ENCODE results near the gene THAP10. TPM values are rescaled to one million over a fixed set of nuclear protein-coding genes. Genes with fewer than 3 reads are reported as not detected.

The THAP10 gene
- total RNA-seq, 3 donors from 2014 or later (not counting 1 experiment from before 2014, with no cell fraction given) = not detected

DNA sequence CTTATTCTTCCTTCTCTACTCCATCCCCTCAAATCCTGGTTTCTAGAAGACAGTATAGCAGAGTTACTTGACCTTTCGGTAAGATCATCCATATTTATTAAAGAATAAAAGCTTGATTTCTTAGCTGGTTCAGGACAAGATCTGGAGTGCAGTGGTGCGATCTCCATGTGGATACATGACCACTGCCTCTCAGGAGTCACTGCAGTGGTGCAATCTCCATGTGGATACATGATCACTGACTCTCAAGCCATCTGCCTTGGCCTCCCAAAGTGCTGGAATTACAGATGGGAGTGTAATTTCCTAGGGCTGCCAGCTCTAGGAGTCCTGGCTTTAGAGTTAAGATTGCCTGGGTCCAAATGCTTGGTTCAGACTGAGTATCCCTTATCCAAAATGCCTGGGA is 54.8 kb downstream of the THAP10 start:
- Histone ChIP-seq H3K4me3 (ENCODE audit: low read length) (no peak overlapping the region), H3K36me3 (ENCODE audit: control insufficient read depth, insufficient read depth, low read length) (no peaks in the 10 kb centered on the region), H3K4me1 (ENCODE audit: control insufficient read depth, insufficient read depth, low read length) (no peaks in the 10 kb centered on the region), H3K27me3 (ENCODE audit: control insufficient read depth, insufficient read depth, low read length) (no peaks in the 10 kb centered on the region), H3K9me3 (ENCODE audit: control insufficient read depth, insufficient read depth, low read length) (no peaks in the 10 kb centered on the region), H3K27ac (ENCODE audit: low read length) (no peak overlapping the region)
- Mint-ChIP-seq H3K36me3 (no peaks in the 10 kb centered on the region), H3K4me1 (no peaks in the 10 kb centered on the region), H3K4me3 (no peak overlapping the region), H3K9me3 (no peaks in the 10 kb centered on the region), H3K27me3 (ENCODE audit: low read depth in 2 of 2) (peaks cover 16 to 29% of the 10 kb centered on the region in 2 donors), H3K27ac (no peak overlapping the region)
- DNase-seq (no peak), ATAC-seq (no peak)
- WGBS (ENCODE audit: insufficient coverage) = 92% methylated on average over 1 of the region's 2 CpGs
- intact Hi-C loops (cut with micrococcal nuclease) = no loop called here
- no peak for TF ChIP-seq CTCF (IDR thresholded peaks at IDR 0.05)

- Histone ChIP-seq H3K4me1 (ENCODE audit: control insufficient read depth, insufficient read depth, low read length) (no peaks in the 10 kb centered on the region), H3K9me3 (ENCODE audit: control insufficient read depth, insufficient read depth, low read length) (no peaks in the 10 kb centered on the region), H3K27ac (ENCODE audit: low read length) (no peak overlapping the region), H3K36me3 (ENCODE audit: control insufficient read depth, insufficient read depth, low read length) (no peaks in the 10 kb centered on the region), H3K4me3 (ENCODE audit: low read length) (no peak overlapping the region), H3K27me3 (ENCODE audit: control insufficient read depth, insufficient read depth, low read length) (no peaks in the 10 kb centered on the region)
- H3K36me3 Mint-ChIP-seq = no peaks in the 10 kb centered on the region
- no peak overlapping the region for H3K27ac Mint-ChIP-seq
- H3K27me3 Mint-ChIP-seq (ENCODE audit: low read depth in 2 of 2) = peaks cover 13 to 29% of the 10 kb centered on the region in 2 donors
- no peak for ATAC-seq
- 82% methylated on average over 2 of the region's 3 CpGs for WGBS (ENCODE audit: insufficient coverage)
- no peak for DNase-seq
- intact Hi-C loops (cut with micrococcal nuclease) = no loop called here
- no peaks in the 10 kb centered on the region for H3K4me1 Mint-ChIP-seq
- no peak overlapping the region for H3K4me3 Mint-ChIP-seq
- no peaks in the 10 kb centered on the region for H3K9me3 Mint-ChIP-seq
- TF ChIP-seq CTCF (IDR thresholded peaks at IDR 0.05) = no peak
Measured at GRCh38 chr15:70835841-70836240, 56.4 kb downstream of the THAP10 start.

DNA sequence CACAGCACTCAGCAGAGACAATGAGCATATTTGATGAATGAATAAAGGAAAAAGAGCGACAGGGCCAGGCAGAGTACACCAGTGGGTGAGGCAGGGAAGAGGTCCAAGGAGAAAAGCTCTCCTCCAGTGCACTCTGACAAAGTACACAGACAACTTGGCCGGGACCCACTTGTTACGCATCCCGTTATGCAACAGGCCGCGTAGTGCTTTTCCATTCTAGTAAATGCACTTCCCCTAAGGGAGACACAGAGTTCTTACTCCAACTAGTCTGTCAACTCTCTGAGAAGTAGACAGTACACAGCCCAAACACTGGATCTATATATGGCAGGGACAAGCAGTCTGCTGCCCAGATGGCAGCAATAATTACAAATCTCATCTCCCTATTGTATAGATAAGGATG is 56.8 kb downstream of the THAP10 start:
- 88% methylated on average over 6 of the region's 6 CpGs for WGBS (ENCODE audit: insufficient coverage)
- intact Hi-C loops (cut with micrococcal nuclease) = no loop called here

More for the DNA sequence above, 56.8 kb downstream of the THAP10 start:
- no peak overlapping the region for H3K4me3 ChIP-seq (ENCODE audit: low read length)
- Mint-ChIP-seq H3K4me1 (no peaks in the 10 kb centered on the region), H3K4me3 (no peak overlapping the region), H3K9me3 (no peaks in the 10 kb centered on the region), H3K27ac (no peak overlapping the region), H3K36me3 (no peaks in the 10 kb centered on the region), H3K27me3 (ENCODE audit: low read depth in 2 of 2) (peaks cover 13 to 29% of the 10 kb centered on the region in 2 donors)
- ATAC-seq = no peak
- H3K4me1 ChIP-seq (ENCODE audit: control insufficient read depth, insufficient read depth, low read length) = no peaks in the 10 kb centered on the region
- TF ChIP-seq CTCF (IDR thresholded peaks at IDR 0.05) = no peak
- H3K27me3 ChIP-seq (ENCODE audit: control insufficient read depth, insufficient read depth, low read length) = no peaks in the 10 kb centered on the region
- no peak for DNase-seq
- no peak overlapping the region for H3K27ac ChIP-seq (ENCODE audit: low read length)
- no peaks in the 10 kb centered on the region for H3K9me3 ChIP-seq (ENCODE audit: control insufficient read depth, insufficient read depth, low read length)
- H3K36me3 ChIP-seq (ENCODE audit: control insufficient read depth, insufficient read depth, low read length) = no peaks in the 10 kb centered on the region
